T-helper 2 cell treated with Interferon-gamma antibody and Interleukin-4, amounts not matched to agents 100 ng/mL and 5 ng/mL, for 36 hours (primary cell): ENCODE data around the gene ETNPPL. TPM values are rescaled to one million over a fixed set of nuclear protein-coding genes. Genes with fewer than 3 reads are reported as not detected.

Experiments used
- intact Hi-C: fragments of 100-400 bp; cut with micrococcal nuclease; formaldehyde crosslinking; loops from one replicate; pipeline ENCODE4 v1.15.1; 2023
- total RNA-seq: library from RNA; stranded (reverse); gene quantifications from 2 replicates; pipeline ENCODE4 v1.2.3, GENCODE V29; 2022

The ETNPPL gene
- not detected in 2 replicates for total RNA-seq

DNA sequence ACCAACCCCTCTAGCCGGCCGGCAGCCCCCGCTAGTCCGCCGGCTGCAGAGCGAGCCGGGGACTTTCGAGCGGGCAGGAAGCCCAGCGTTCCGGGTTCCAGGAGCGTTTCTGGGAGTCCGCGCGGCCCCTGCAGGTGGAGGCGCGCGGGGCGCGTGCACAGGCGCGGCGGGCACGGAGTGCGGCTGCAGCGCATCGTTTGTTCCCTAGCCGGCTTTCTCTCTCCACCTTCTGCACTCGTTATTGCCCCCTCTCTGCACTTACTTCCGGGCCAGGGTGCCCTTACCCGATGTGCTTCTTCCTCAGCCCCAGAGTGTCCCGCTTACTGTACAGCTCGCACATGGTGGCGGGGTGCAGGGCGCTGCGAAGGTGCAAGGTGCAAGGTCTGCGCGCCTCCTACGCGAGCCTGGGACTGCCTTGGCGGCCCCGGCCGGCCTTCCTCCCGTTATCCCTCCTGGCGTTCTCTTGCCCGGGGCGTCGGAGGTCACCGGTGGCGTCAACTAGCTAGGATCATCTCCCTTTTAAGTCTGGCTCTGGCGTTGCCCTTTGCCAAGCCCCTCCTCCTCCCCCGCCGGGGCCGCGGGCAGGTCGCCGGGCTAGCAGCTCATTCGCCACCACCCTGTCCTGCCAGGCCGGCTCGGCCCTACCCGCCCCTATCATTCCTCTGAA, at the start of gene ETNPPL:
Gene ETNPPL (minus strand): TSS at position 495 of the 667 bp plus-strand sequence. CDS start 155 bp downstream, at position 340.
- intact Hi-C loops, result no loop called here

DNA sequence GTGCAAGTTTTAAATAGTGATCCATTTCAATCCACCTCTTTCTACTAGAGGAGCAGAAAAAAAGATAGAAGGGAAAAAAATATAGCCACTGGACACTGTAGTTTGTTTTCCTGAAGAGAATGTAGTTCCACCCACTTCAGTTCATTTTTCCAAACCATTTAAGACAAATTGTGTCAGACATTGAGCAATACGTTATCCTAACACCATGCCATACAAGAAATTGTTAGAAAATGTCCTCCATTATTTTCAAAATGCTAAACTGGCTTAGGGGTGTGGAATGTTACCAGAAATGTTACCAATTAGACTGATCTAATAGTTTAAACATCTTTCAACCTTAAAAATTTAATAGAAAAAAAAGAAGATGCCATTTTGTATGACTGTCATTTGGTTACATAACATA, 48.6 kb upstream of the ETNPPL start:
- intact Hi-C loops, result no loop called here

DNA sequence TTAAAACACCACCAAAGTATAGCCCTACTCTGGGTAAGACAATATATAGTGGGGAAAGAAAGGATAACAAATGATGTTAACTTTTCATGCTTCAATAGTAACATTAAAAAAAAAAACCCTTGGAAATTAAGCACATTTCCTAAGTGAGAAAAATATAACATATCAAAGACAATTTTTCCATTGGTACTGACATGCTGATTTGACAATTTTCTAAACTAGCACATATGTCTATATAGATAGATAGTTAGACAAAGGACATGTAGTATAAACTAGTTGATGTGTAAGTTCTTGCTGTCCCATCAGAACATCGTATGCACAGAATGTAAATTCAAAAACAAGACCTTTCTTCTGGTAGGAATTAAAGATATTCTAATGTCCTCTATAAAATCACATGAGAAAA, 47.2 kb upstream of the ETNPPL start:
- intact Hi-C loops, result no loop called here

DNA sequence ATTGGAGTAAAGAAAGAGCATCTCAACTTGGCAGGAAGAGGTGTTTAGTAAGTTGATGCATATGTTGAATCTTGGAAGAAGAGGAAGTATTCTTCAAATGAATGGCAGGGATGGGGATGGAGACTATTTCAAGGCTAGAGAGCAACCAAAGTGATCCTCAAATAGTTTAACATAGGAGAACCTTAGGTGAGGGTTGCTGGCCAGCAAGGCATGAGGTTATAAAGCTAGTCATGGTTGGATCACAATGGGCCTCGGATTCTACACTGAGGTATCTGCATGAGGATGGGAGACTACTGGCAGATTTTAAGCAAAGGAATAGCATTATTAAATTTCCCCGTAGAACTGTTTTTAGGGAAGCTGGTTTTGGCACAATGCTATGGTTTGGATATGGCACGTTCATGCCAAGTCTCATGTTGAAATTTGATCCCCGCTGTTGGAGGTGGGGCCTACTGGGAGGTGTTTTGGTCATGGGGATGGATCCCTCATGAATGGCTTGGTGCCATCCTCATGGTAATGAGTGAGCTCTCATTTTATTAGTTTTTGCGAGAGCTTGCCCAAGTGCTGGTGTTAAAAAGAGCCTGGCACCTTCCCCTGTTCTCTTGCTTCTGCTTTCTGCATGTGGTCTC, 41.9 kb upstream of the ETNPPL start:
- intact Hi-C loops, result no loop called here

DNA sequence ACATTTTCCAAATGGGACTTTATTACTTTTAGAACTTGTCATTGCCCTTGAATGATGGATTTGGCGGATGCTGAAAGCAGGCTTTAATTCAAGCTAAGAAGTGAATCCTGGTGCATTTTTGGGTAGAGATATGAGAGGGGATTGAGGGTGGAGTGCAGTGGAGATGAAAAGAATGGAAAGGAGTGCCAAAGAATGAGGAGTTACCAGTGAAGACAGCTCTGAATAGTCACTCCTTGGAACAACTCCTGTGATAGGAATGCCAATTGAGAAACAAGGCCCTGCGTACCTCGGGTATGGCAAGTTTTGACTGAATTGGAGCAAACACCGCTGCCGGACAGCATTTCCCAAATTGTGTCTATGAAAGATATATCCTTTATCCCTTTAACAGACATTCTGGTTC, 36.5 kb upstream of the ETNPPL start:
- intact Hi-C loops, result no loop called here

DNA sequence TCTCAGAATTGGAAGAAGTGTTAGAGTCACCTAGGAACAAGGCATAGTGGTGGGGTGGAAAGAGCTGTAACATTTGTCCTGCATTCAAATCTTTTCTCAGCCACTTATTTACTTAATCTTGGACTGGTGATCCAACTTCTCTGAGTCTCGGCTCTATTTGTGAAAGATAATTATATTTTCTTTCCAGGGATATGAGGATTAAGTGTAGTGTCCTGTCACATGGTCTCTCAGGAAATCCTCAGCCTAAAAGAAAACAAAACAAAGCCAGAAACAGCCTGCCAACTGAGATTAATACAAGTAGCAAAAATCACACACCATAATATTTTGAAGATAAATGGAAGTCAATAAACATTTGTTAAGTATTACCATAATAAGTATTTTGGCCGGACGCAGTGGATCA, 33.3 kb upstream of the ETNPPL start:
- intact Hi-C loops, result no loop called here

DNA sequence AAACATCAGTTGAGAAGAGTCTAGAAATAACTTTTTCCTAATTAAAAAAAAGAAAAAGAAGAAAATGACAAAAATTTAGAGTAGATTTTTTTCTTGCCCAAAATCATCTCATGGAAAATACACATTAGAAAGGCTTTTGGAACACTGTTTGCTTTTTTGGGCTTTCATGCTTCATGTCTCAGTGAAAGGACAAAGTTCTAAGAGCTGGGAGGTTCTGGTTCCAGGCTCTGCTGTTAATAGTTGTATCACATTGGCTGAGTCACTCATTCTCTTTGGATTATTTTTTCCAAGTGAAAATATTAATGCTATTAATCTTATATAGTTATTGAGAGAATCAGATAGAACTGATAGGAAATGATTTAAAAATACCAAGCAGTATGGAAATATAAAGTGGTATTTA, 32.9 kb upstream of the ETNPPL start:
- intact Hi-C loops, result no loop called here

DNA sequence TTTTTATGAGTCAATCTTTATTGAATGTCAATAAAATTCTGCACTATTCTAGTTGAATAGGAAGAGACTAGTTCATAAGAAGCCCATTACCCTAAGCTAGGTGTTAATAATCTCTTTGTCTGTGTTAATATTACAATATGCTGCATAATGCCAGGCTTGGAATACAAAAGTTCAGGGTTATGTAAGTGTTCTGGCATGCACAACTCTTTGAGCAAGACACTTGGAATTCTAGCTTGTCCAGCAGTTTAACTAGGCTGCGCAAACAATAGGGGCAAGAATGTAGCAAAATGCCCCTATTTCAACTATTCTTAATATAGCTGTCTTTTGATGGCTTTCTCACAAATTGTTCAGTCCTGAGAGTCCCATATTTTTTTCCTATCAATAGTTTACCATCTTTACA, 31.3 kb upstream of the ETNPPL start:
- intact Hi-C loops, result no loop called here

DNA sequence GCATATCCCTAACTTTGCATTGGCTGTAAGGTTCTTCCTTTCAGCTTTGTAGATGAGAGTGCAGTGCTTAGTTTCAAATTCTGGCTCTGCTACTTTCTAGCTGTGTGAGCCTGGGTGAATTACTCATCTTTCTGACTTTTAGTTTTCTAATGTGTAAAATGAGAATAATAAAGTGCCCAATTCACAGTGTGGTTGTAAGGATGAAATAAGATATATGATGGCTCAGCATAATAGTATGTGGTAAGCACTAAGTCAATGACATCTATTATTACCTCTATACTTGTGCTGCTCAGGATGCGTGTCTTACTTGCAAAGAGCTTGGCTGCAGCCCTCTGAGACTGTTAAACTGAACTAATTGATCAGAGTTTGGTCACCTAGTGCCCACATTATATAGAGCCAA, 30.6 kb upstream of the ETNPPL start:
- intact Hi-C loops, result no loop called here

DNA sequence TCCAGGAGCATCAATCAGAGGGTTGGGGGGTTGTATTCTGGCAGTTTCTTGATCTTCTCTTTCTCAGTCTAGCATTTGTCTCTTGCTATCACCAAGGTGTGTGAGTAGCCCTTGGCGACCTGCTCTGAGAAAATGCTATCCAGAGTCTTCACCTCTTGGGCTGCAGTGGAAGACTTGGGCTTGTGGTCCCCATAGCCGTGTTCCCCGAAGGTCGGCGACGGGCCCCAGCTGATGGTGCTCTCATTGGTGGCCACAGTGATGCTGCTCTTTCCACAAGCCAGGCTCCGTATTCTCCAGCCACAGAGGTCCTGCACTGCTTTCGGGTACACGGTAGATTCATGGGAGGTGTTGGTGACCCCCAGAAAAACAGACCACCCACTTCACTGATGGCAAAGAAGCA, 25.9 kb upstream of the ETNPPL start:
- intact Hi-C loops, result no loop called here

DNA sequence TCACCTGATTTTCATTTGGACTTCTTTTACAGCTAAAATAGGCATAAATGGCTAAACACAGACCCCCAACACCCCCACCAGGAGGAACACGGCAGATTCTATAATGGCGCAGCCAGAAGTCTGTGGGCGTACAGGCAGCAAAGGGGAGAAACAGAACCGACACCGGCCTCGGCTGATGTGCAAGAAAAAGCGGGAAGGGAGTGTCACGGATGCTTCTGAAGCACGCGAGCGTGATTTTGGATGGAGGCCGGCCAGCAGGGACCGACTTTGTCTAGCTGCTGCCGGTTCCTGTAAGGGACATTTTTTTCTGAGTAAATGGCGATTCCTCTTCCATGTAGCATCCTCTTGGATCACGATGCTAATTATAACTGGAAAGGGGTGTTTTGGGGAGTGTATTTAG, 24.9 kb upstream of the ETNPPL start:
- intact Hi-C loops, result no loop called here

DNA sequence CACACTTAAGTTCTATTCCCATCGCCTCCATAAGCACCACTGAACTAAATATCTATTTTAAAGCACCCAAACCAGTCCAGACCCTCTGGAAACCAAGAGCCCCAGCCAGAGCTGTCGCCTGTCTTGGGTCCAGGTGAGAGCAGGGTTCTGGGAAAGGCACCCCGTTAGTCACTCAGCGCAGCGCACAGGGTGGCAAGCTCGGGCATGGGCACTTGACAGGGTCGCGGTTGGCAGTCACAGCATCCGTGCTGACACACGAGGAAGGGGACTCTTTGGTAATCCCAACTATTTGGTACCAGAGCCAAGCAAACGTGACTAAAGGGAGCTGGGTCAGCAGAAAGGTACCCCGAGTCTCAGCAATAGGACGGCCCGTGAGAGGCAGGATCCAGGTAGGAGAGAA, 24.3 kb upstream of the ETNPPL start:
- intact Hi-C loops, result no loop called here

DNA sequence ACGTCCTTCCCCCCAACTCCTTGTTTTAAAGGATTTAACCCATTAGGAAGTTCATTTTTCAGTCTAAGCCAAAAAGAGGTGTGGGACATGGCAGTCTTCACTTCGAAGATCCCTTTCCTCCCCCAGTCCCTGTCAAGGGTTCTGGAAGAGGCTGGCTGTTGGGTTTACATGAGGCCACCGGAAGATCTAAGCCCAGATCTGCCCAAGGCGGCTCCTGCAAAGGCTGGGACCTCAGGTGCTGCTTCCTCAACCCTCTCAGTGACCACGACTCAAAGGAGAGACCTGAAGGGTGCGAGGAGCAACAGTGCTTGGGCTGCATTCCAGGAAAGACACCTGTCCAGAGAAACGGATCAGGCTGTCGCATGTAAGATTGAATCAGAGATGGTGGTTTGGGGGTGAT, 23.5 kb upstream of the ETNPPL start:
- intact Hi-C loops, result no loop called here

DNA sequence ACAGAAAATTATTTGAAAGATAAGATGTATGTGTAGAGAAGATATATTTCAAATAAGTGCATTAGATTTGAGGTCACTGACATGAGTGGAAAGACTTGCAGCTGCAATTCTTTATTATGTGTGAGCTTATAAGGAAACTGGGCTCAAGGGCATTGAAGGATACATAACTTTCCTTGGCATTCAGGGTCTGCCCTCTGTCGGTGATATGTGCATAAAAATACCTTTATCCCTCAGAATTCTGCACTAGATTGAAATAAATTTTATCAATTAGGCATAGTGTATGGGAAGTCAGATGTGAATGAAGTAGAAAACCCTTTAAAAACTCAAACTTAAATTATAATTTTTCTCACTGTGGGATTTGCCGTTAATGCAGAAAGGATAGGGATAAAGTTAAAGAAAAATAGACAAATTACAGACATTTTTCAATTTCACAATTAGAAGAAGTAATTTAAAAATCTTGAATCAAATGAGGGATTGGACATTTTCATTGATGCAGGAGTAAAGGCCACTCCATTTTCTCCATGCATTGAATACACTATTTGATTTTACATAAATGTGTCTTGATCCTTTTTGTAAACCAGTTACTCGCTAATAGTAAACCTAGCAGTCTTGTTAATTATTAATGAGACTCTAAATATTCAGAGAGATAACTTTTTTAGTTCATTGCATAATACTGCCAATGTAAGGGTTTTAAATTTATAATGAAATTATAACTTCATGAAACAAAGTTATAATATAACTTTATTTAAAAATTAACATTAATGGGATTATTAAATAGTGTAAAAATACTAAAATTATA, 21.0 kb upstream of the ETNPPL start:
- intact Hi-C loops, result no loop called here

DNA sequence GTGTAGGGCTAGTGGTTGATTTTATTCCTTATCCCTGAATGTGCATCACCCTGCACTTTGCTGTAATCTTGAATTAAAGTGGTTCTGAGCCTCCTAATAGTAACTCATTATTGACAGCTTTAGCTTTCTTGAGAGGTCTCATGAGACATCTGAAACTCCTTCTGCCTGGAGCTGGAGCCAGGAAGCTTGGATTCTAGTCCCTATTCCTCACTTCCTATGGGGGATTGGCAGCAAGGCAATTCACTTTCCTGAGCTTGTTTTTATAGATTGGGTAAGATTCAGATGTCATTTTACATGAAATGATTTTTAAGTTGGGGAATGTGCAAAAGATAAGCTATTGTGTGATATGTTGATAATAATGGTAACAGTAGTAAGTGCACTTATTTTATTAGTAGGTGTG, 17.1 kb upstream of the ETNPPL start:
- intact Hi-C loops, result no loop called here

DNA sequence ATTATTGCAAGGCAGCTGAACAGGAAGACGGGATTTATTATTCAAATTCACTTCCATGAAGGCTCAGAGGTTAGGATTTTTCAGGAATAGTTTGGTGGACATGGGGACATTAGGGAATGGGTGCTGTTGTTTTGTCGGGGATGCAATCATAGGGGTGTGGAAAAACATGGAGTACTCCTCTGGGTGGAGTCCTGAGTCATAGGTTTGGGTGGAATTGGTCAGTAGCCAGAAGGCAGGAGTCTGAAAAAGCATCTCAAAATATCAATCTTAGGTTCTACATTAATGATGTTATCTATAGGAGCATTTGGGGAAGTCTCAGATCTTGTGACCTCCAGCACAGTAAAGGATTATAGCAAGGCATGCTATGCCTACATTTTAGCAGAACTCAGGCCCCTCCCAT, 14.5 kb upstream of the ETNPPL start:
- intact Hi-C loops, result no loop called here

DNA sequence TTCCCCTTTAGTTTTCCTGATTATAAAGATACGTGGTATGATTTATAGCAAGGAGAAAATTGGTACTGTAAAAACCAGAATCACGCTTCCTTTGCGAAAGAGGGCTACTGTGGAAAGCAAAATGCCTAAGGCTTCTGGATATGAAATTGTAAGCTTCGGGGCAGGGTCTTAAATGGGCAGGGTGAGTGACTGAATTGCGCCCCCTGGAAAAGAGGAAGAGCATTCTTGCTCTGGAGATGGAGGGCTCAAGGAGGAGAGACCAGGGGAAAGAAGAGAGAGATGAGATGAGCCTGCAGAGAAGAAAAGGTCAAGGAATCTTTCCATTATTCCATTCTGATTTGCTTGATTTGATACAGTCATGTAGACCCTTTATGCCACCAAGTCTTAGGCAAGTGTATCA, 13.1 kb upstream of the ETNPPL start:
- intact Hi-C loops, result no loop called here

DNA sequence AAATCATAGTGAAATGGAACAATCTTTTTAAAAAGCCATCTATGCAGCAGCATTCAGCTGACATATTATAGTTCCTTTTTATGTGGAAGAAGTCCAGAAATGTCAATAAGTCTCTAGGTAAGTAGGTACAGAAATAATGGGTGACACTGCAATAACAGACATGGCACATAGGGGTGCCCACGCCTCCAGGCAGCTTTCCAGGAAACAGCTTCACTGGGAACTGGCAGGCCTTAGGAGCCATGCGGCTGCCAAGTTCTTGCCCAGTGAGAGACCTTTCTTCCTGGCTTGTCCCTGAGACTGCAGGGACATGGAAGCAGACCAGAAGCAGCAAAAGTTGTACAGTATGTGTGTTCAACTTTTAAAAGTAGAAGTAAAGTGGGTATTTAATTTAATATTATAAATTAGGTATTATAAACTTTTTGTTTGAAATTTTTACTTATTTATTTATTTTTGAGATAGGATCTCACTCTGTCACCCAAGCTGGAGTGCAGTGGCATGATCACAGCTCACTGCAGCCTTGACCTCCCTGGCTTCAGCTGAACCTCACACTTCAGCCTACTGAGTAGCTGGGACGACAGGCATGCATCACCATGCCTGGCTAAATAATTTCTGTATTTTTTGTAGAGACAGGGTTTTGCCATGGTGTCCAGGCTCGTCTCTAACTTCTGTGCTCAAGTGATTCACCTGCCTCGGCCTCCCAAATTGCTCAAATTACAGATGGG, 12.1 kb upstream of the ETNPPL start:
- intact Hi-C loops, result no loop called here

DNA sequence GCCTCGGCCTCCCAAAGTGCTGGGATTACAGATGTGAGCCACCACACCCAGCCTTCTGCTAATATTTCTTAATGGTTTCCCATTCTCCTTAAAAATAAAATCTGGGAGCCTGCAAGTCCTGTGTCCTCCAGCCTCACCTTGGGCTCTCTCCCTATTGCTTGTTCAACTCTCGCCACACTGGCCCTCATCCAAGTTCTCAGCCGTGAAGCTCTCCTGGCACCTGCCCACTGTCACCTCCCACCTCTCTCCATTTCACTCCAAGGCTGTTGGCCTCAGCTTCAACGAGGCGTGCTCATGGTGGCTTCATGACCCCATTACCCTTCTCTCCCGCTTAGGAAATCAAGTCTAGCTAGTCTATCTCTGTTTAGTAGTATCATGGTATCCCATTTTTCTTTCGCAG, 9.5 kb upstream of the ETNPPL start:
- intact Hi-C loops, result no loop called here

DNA sequence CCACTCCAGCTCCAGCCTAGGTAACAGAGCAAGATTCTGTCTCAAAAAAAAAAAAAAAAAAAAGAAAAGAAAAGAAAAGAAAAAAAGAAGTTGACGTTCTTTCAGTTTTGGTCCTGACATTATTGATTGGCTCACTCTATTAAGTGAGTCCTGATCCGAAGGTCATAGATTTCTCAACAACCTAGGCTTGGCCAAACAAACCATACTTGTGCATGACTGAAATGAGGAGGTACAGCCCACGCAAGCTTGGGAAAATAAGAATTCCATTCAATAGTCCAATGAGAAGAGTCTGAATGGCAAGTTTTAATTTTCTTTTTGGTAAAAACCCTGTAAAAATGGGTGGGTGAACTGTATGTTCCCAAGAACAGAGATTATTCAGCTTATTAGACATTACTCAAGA, 3.2 kb upstream of the ETNPPL start:
- intact Hi-C loops, result no loop called here

DNA sequence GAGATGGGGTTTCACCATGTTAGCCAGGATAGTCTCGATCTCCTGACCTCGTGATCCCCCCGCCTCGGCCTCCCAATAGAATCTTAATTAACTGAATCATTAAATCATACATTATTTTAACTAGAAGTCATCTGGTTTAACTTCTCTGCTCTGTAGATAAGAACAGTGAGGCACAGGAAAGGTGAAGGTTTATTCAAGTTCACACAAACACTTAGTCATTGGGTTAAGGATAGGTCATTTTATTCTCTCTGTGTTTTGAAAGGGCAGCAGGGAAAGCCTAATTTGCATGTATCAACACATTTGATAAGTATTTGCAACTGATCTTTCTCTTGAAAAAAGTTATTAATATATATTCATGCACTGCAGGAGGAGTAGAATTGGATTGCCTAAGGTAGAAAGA, 1.1 kb upstream of the ETNPPL start:
- intact Hi-C loops, result no loop called here

DNA sequence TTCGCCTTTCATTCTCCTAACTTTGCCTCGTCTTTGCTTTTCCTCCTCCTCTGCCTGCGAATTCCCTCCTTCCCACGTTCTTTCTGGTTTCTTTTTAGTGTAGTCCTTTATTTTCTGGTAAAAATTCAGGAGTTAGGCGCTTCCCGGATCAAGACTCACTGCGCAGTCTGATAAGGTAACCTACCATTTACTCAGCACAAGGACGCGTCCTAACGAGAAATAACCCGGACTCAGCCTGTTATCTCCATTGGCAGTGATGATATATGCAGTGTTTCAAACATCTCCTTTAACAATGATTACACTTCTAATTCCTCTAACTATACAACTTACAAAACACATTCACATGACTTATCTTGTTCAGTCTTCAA, 357 bp upstream of the ETNPPL start:
- intact Hi-C loops, result no loop called here
